ENCODE data around the gene FAM241B. TPM values are rescaled to one million over a fixed set of nuclear protein-coding genes. Genes with fewer than 3 reads are reported as not detected.

Gene FAM241B
- total and polyA plus RNA-seq, 10 of the 15 experiments (the other 5 are each of a cell fraction or from before 2014, with no cell fraction given) = 0.09 to 0.99 (median 0.24) TPM

DNA sequence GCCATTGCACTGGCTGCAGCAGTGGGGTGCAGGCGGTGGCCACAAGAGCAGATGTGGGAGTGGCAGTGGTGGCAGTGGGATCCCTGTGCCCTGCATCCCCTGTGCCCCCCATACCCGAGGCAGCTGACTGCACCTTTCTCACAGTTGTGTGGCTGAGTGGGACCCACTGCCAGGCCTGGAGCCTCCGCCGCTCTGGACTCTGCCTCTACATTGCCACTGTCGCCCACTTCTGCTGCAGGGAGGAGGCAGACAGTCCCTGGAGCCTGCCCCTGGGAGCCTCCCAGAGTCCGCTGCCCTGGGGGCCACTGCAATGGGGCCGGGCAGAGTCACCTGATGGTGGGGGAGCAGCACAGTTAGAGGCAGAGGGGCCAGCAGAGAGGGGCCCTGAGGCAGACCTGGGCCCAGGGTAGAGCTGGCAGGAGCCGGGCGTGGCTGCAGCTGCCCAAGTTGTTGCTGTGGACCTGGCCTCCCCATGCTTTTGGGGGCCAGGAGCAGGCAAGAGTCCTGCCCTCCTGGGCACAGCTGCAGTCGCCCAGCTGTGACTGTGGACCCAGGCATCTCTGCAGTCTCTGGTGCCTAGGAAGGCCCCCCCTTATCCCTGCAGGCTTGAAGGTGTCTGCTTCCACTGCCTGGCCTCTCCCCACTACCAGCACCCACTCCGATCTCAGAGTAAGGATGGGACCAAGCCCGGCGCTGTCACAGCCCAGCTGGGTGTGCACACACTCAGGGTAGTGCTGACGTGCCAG, 22.2 kb downstream of the FAM241B start:
- Histone ChIP-seq H3K79me2 (ENCODE audit: control insufficient read depth, insufficient read depth, low read length) (no peaks in the 10 kb centered on the region), H3K36me3 (ENCODE audit: control insufficient read depth in 2 of 2, insufficient read depth in 2 of 2, low read length in 1 of 2) (no peaks in the 10 kb centered on the region), H2AFZ (ENCODE audit: control insufficient read depth, low read depth, low read length) (no peak overlapping the region), H3K27ac (ENCODE audit: control insufficient read depth, insufficient read depth) (no peak overlapping the region), H4K20me1 (ENCODE audit: control insufficient read depth, insufficient read depth) (no peaks in the 10 kb centered on the region), H3K4me3 (no peak overlapping the region), H3K27me3 (replicated peaks in 1 of 2; ENCODE audit: control insufficient read depth in 2 of 2, insufficient read depth in 2 of 2, low read length in 1 of 2) (peaks cover 0 to 3% of the 10 kb centered on the region in 2 experiments; a peak in 3 of 4 replicates), H3K9me3 (replicated peaks; ENCODE audit: control insufficient read depth, insufficient read depth, low read length) (peaks cover 2% of the 10 kb centered on the region; the same call in 2 of the 3 replicates), H3K4me2 (ENCODE audit: control insufficient read depth, insufficient read depth) (no peak overlapping the region), H3K4me1 (ENCODE audit: control insufficient read depth, insufficient read depth, low read length) (no peaks in the 10 kb centered on the region), H3K9ac (ENCODE audit: control insufficient read depth, insufficient read depth, low read length) (no peak overlapping the region)
- ChIA-PET RAD21 (ENCODE audit: unreplicated experiment) (no interaction called here), POLR2A (no interaction called here), SMC1A (ENCODE audit: uncharacterized antibody, unreplicated experiment) (no interaction called here), CTCF (no interaction called here)
- in situ Hi-C loops (cut with MboI) = no loop called here
- BruUV-seq (replicated peaks) = no TSS peak
- no peak for DNase-seq (ENCODE audit: low read depth, low spot score)
- FAIRE-seq = no peak
- 10% methylated on average over 14 of the region's 14 CpGs for WGBS (ENCODE audit: insufficient coverage, insufficient replicate concordance, low lambda C conversion rate, missing lambda C conversion rate)
- TF ChIP-seq, protein P1, sequence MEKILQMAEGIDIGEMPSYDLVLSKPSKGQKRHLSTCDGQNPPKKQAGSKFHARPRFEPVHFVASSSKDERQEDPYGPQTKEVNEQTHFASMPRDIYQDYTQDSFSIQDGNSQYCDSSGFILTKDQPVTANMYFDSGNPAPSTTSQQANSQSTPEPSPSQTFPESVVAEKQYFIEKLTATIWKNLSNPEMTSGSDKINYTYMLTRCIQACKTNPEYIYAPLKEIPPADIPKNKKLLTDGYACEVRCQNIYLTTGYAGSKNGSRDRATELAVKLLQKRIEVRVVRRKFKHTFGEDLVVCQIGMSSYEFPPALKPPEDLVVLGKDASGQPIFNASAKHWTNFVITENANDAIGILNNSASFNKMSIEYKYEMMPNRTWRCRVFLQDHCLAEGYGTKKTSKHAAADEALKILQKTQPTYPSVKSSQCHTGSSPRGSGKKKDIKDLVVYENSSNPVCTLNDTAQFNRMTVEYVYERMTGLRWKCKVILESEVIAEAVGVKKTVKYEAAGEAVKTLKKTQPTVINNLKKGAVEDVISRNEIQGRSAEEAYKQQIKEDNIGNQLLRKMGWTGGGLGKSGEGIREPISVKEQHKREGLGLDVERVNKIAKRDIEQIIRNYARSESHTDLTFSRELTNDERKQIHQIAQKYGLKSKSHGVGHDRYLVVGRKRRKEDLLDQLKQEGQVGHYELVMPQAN (conservative IDR thresholded peaks at IDR 0.05) = no peak
- TF ChIP-seq EED (IDR thresholded peaks at IDR 0.05; ENCODE audit: low read depth) = no peak
- intact Hi-C loops (cut with micrococcal nuclease; ENCODE audit: unreplicated experiment) = no loop called here
- ATAC-seq = no peak

DNA sequence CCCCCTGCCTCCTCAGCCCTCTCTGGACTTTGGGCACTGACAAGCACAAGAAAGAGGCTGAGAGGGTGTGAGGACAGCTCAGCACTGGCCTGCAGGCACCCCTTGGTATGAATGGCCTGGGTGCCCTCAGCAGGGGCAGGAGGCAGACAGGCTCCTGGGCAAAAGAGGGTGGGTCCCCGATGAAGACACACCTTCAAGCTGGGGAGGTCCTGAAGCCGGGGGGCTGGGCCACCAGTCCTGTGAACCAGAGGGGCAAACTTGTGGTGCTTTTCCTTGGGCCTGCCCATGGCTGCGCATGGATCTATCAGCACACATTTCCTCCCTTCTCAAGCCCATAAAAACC, 22.8 kb downstream of the FAM241B start:
- H3K4me1 ChIP-seq (ENCODE audit: control insufficient read depth, insufficient read depth, low read length) = no peaks in the 10 kb centered on the region
- in situ Hi-C loops (cut with MboI) = no loop called here
- CTCF ChIA-PET = no interaction called here
- H3K27me3 ChIP-seq (replicated peaks in 1 of 2; ENCODE audit: control insufficient read depth in 2 of 2, insufficient read depth in 2 of 2, low read length in 1 of 2) = peaks cover 0 to 5% of the 10 kb centered on the region in 2 experiments; a peak in 3 of 4 replicates
- H4K20me1 ChIP-seq (ENCODE audit: control insufficient read depth, insufficient read depth) = no peaks in the 10 kb centered on the region
- no peak overlapping the region for H3K4me3 ChIP-seq
- SMC1A ChIA-PET (ENCODE audit: uncharacterized antibody, unreplicated experiment) = no interaction called here
- no peak overlapping the region for H3K9ac ChIP-seq (ENCODE audit: control insufficient read depth, insufficient read depth, low read length)
- no peak overlapping the region for H2AFZ ChIP-seq (ENCODE audit: control insufficient read depth, low read depth, low read length)
- intact Hi-C loops (cut with micrococcal nuclease; ENCODE audit: unreplicated experiment) = no loop called here
- FAIRE-seq (no peak), DNase-seq (ENCODE audit: low read depth, low spot score) (no peak), ATAC-seq (no peak)
- H3K36me3 ChIP-seq (ENCODE audit: control insufficient read depth in 2 of 2, insufficient read depth in 2 of 2, low read length in 1 of 2) = no peaks in the 10 kb centered on the region
- 20% methylated on average over 3 of the region's 3 CpGs for WGBS (ENCODE audit: insufficient coverage, insufficient replicate concordance, low lambda C conversion rate, missing lambda C conversion rate)
- RAD21 ChIA-PET (ENCODE audit: unreplicated experiment) = no interaction called here
- no peak overlapping the region for H3K4me2 ChIP-seq (ENCODE audit: control insufficient read depth, insufficient read depth)
- no peak overlapping the region for H3K27ac ChIP-seq (ENCODE audit: control insufficient read depth, insufficient read depth)
- H3K9me3 ChIP-seq (replicated peaks; ENCODE audit: control insufficient read depth, insufficient read depth, low read length) = peaks cover 2% of the 10 kb centered on the region; the same call in 2 of the 3 replicates
- H3K79me2 ChIP-seq (ENCODE audit: control insufficient read depth, insufficient read depth, low read length) = no peaks in the 10 kb centered on the region
- BruUV-seq (replicated peaks) = no TSS peak
- POLR2A ChIA-PET = no interaction called here
- TF ChIP-seq, protein P2, sequence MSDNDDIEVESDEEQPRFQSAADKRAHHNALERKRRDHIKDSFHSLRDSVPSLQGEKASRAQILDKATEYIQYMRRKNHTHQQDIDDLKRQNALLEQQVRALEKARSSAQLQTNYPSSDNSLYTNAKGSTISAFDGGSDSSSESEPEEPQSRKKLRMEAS (IDR thresholded peaks at IDR 0.05; ENCODE audit: low read depth, low read length) = no peak
- TF ChIP-seq, protein P3, sequence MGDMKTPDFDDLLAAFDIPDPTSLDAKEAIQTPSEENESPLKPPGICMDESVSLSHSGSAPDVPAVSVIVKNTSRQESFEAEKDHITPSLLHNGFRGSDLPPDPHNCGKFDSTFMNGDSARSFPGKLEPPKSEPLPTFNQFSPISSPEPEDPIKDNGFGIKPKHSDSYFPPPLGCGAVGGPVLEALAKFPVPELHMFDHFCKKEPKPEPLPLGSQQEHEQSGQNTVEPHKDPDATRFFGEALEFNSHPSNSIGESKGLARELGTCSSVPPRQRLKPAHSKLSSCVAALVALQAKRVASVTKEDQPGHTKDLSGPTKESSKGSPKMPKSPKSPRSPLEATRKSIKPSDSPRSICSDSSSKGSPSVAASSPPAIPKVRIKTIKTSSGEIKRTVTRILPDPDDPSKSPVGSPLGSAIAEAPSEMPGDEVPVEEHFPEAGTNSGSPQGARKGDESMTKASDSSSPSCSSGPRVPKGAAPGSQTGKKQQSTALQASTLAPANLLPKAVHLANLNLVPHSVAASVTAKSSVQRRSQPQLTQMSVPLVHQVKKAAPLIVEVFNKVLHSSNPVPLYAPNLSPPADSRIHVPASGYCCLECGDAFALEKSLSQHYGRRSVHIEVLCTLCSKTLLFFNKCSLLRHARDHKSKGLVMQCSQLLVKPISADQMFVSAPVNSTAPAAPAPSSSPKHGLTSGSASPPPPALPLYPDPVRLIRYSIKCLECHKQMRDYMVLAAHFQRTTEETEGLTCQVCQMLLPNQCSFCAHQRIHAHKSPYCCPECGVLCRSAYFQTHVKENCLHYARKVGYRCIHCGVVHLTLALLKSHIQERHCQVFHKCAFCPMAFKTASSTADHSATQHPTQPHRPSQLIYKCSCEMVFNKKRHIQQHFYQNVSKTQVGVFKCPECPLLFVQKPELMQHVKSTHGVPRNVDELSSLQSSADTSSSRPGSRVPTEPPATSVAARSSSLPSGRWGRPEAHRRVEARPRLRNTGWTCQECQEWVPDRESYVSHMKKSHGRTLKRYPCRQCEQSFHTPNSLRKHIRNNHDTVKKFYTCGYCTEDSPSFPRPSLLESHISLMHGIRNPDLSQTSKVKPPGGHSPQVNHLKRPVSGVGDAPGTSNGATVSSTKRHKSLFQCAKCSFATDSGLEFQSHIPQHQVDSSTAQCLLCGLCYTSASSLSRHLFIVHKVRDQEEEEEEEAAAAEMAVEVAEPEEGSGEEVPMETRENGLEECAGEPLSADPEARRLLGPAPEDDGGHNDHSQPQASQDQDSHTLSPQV (IDR thresholded peaks at IDR 0.05) = no peak
- TF ChIP-seq SMAD5 (IDR thresholded peaks at IDR 0.05; ENCODE audit: low read depth) (no peak), CEBPB (IDR thresholded peaks at IDR 0.05; ENCODE audit: borderline replicate concordance in 1 of 2, low read depth in 2 of 2, low read length in 2 of 2) (no peak), ZNF274 (IDR thresholded peaks at IDR 0.05; ENCODE audit: insufficient read depth, insufficient read length) (no peak), FOS (IDR thresholded peaks at IDR 0.05; ENCODE audit: borderline replicate concordance, extremely low read depth, insufficient read length) (no peak), MYC (IDR thresholded peaks at IDR 0.05; ENCODE audit: insufficient read depth, insufficient read length, insufficient replicate concordance, low read length, severe bottlenecking) (no peak), EZH2 (IDR thresholded peaks at IDR 0.05; ENCODE audit: borderline replicate concordance, control insufficient read depth, low read depth, low read length) (no peak)

Measured in GM12878 (cell line).